ENCODE data around the gene ADAM12. TPM values are rescaled to one million over a fixed set of nuclear protein-coding genes. Genes with fewer than 3 reads are reported as not detected.

The ADAM12 gene
- total RNA-seq, 1 experiment from 2014 or later = 16.8 TPM

GRCh38 chr10:126169899-126170298 lies 218.4 kb downstream of the ADAM12 start:
- ChIA-PET CTCF (no interaction called here), POLR2A (ENCODE audit: unreplicated experiment) (no interaction called here)
- Histone ChIP-seq H3K9me3 (ENCODE audit: insufficient read depth, low read depth) (no peaks in the 10 kb centered on the region), H3K27me3 (ENCODE audit: insufficient read depth, low read depth) (no peaks in the 10 kb centered on the region), H3K4me1 (replicated peaks; ENCODE audit: insufficient read depth) (no peaks in the 10 kb centered on the region), H3K27ac (no peak overlapping the region), H3K79me2 (ENCODE audit: low read depth) (no peaks in the 10 kb centered on the region), H3K9me2 (ENCODE audit: insufficient read depth) (no peaks in the 10 kb centered on the region), H3K4me2 (no peak overlapping the region), H3F3A (ENCODE audit: insufficient read depth, low read depth) (no peaks in the 10 kb centered on the region), H2AFZ (no peak overlapping the region), H3K4me3 (no peak overlapping the region), H4K20me1 (ENCODE audit: insufficient read depth) (no peaks in the 10 kb centered on the region), H3K36me3 (ENCODE audit: low read depth) (no peaks in the 10 kb centered on the region)
- intact Hi-C loops (cut with micrococcal nuclease; ENCODE audit: unreplicated experiment) = no loop called here
- no TSS peak for BruUV-seq (replicated peaks)
- DNase-seq = no peak
- no peak for TF ChIP-seq EZH2 (IDR thresholded peaks at IDR 0.05; ENCODE audit: low read depth)
- TF ChIP-seq CTCF (conservative IDR thresholded peaks at IDR 0.05) = no peak

- Histone ChIP-seq H3F3A (ENCODE audit: insufficient read depth, low read depth) (no peaks in the 10 kb centered on the region), H3K4me3 (no peak overlapping the region), H3K9me2 (ENCODE audit: insufficient read depth) (no peaks in the 10 kb centered on the region), H3K27me3 (ENCODE audit: insufficient read depth, low read depth) (no peaks in the 10 kb centered on the region), H3K9me3 (ENCODE audit: insufficient read depth, low read depth) (no peaks in the 10 kb centered on the region), H3K4me2 (no peak overlapping the region), H3K79me2 (ENCODE audit: low read depth) (no peaks in the 10 kb centered on the region), H3K36me3 (ENCODE audit: low read depth) (no peaks in the 10 kb centered on the region), H3K4me1 (replicated peaks; ENCODE audit: insufficient read depth) (no peaks in the 10 kb centered on the region), H4K20me1 (ENCODE audit: insufficient read depth) (no peaks in the 10 kb centered on the region), H2AFZ (no peak overlapping the region), H3K27ac (no peak overlapping the region)
- intact Hi-C loops (cut with micrococcal nuclease; ENCODE audit: unreplicated experiment) = no loop called here
- no TSS peak for BruUV-seq (replicated peaks)
- POLR2A ChIA-PET (ENCODE audit: unreplicated experiment) = no interaction called here
- CTCF ChIA-PET = no interaction called here
- TF ChIP-seq EZH2 (IDR thresholded peaks at IDR 0.05; ENCODE audit: low read depth) (no peak), CTCF (conservative IDR thresholded peaks at IDR 0.05) (no peak)
- no peak for DNase-seq
Observed at GRCh38 chr10:126166797-126167196, 221.5 kb downstream of the ADAM12 start.

GRCh38 chr10:126165874-126166273 lies 222.4 kb downstream of the ADAM12 start:
- Histone ChIP-seq H3F3A (ENCODE audit: insufficient read depth, low read depth) (no peaks in the 10 kb centered on the region), H4K20me1 (ENCODE audit: insufficient read depth) (no peaks in the 10 kb centered on the region), H3K9me2 (ENCODE audit: insufficient read depth) (no peaks in the 10 kb centered on the region), H3K79me2 (ENCODE audit: low read depth) (no peaks in the 10 kb centered on the region), H3K9me3 (ENCODE audit: insufficient read depth, low read depth) (no peaks in the 10 kb centered on the region), H3K4me1 (replicated peaks; ENCODE audit: insufficient read depth) (no peaks in the 10 kb centered on the region), H3K4me3 (no peak overlapping the region), H2AFZ (no peak overlapping the region), H3K4me2 (no peak overlapping the region), H3K27me3 (ENCODE audit: insufficient read depth, low read depth) (no peaks in the 10 kb centered on the region), H3K27ac (no peak overlapping the region), H3K36me3 (ENCODE audit: low read depth) (no peaks in the 10 kb centered on the region)
- TF ChIP-seq CTCF (conservative IDR thresholded peaks at IDR 0.05) (no peak), EZH2 (IDR thresholded peaks at IDR 0.05; ENCODE audit: low read depth) (no peak)
- intact Hi-C loops (cut with micrococcal nuclease; ENCODE audit: unreplicated experiment) = no loop called here
- POLR2A ChIA-PET (ENCODE audit: unreplicated experiment) = no interaction called here
- CTCF ChIA-PET = no interaction called here
- BruUV-seq (replicated peaks) = no TSS peak
- DNase-seq = no peak
